HL-60 (cell line): ENCODE data around the gene RIF1.

Experiments used
- POLR2AphosphoS5 ChIP-seq: IDR thresholded peaks from 2 replicates; pipeline ENCODE4 v1.6.1; 2012; ENCODE audit warnings: low read depth
- TF ChIP-seq, protein P1 (sequence below): IDR thresholded peaks from 2 replicates; pipeline ENCODE4 v1.6.1; 2012; ENCODE audit warnings: low read depth; ENCODE audit not compliant: insufficient replicate concordance

DNA sequence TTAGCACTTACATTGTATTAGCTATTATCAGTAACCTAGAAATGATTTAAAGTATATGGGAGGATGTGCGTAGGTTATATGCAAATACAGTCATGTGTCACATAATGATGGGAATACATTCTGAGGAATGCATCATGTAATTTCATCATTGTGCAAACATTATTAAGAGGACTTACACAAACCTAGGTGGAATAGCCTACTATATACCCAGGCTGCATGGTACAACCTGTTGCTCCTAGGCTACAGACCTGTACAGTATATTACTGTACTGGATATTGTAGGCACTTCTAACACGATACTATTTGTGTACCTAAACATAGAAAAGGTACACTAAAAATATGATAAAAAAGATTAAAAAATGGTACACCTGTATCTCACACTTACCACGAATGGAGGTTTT lies 7.9 kb downstream of the RIF1 start:
- no peak for TF ChIP-seq POLR2AphosphoS5
- TF ChIP-seq, protein P1, sequence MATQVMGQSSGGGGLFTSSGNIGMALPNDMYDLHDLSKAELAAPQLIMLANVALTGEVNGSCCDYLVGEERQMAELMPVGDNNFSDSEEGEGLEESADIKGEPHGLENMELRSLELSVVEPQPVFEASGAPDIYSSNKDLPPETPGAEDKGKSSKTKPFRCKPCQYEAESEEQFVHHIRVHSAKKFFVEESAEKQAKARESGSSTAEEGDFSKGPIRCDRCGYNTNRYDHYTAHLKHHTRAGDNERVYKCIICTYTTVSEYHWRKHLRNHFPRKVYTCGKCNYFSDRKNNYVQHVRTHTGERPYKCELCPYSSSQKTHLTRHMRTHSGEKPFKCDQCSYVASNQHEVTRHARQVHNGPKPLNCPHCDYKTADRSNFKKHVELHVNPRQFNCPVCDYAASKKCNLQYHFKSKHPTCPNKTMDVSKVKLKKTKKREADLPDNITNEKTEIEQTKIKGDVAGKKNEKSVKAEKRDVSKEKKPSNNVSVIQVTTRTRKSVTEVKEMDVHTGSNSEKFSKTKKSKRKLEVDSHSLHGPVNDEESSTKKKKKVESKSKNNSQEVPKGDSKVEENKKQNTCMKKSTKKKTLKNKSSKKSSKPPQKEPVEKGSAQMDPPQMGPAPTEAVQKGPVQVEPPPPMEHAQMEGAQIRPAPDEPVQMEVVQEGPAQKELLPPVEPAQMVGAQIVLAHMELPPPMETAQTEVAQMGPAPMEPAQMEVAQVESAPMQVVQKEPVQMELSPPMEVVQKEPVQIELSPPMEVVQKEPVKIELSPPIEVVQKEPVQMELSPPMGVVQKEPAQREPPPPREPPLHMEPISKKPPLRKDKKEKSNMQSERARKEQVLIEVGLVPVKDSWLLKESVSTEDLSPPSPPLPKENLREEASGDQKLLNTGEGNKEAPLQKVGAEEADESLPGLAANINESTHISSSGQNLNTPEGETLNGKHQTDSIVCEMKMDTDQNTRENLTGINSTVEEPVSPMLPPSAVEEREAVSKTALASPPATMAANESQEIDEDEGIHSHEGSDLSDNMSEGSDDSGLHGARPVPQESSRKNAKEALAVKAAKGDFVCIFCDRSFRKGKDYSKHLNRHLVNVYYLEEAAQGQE: no peak
